B cell (primary cell): Measurements from ENCODE around the gene TUBA4A.

Source experiments
- CTCF ChIP-seq: fragments of 200-600 bp; IDR thresholded peaks from one replicate; pipeline ENCODE4 v1.8.0; 2022; ENCODE audit warnings: antibody characterized with exemption, mild to moderate bottlenecking
- EZH2 ChIP-seq: IDR thresholded peaks from 2 replicates; pipeline ENCODE4 v1.6.1; 2012; ENCODE audit warnings: borderline replicate concordance, low read depth, mild to moderate bottlenecking, moderate library complexity, low read length; ENCODE audit not compliant: insufficient read depth, poor library complexity, severe bottlenecking

GRCh38 chr2:219234331-219234730 is 19.4 kb downstream of the TUBA4A start:
- no peak for TF ChIP-seq CTCF
- no peak for TF ChIP-seq EZH2
